ENCODE data around the gene UCKL1.
"Not testable (repeated sequence)": the region's sequence is repeated elsewhere in the genome, so short reads cannot be mapped to it uniquely, and the experiment has no call there.

UCKL1 gene

GRCh38 chr20:63945031-63945658 is 11.1 kb downstream of the UCKL1 start:
- DNase-seq: no peak

GRCh38 chr20:63944078-63944941 is 11.9 kb downstream of the UCKL1 start:
- no peak for DNase-seq

- DNase-seq: no peak
Measured at GRCh38 chr20:63943808-63944077, 12.5 kb downstream of the UCKL1 start.

- DNase-seq: no peak
Measured at GRCh38 chr20:63942969-63943807, 13.0 kb downstream of the UCKL1 start.

- DNase-seq: peak in 5 of 56 donors; percentile 23 to 55 (median 33)
Measured at GRCh38 chr20:63942250-63942951, 13.8 kb downstream of the UCKL1 start.

GRCh38 chr20:63941282-63942081 is 14.7 kb downstream of the UCKL1 start:
- no peak for DNase-seq

- DNase-seq: no peak
Measured at GRCh38 chr20:63940472-63941266, 15.5 kb downstream of the UCKL1 start.

- no peak for DNase-seq
Measured at GRCh38 chr20:63940071-63940471, 16.1 kb downstream of the UCKL1 start.

- no peak for DNase-seq
Measured at GRCh38 chr20:63939061-63939935, 16.9 kb downstream of the UCKL1 start.

- DNase-seq: no peak
Measured at GRCh38 chr20:63937596-63937995, 18.6 kb downstream of the UCKL1 start.

- no peak for DNase-seq
Measured at GRCh38 chr20:63935447-63935846, 20.8 kb downstream of the UCKL1 start.

- no peak for DNase-seq
Measured at GRCh38 chr20:63934271-63935068, 21.7 kb downstream of the UCKL1 start.

- DNase-seq: no peak
Measured at GRCh38 chr20:63933646-63934045, 22.6 kb downstream of the UCKL1 start.

GRCh38 chr20:63932606-63933160 is 23.5 kb downstream of the UCKL1 start:
- no peak for DNase-seq

- no peak for DNase-seq
Measured at GRCh38 chr20:63931735-63932134, 24.5 kb downstream of the UCKL1 start.

- DNase-seq: no peak
Measured at GRCh38 chr20:63930971-63931553, 25.2 kb downstream of the UCKL1 start.

GRCh38 chr20:63929473-63929883 is 26.7 kb downstream of the UCKL1 start:
- not testable (repeated sequence) for DNase-seq
